ENCODE results near the gene MDP1.

- TF ChIP-seq, protein P1, sequence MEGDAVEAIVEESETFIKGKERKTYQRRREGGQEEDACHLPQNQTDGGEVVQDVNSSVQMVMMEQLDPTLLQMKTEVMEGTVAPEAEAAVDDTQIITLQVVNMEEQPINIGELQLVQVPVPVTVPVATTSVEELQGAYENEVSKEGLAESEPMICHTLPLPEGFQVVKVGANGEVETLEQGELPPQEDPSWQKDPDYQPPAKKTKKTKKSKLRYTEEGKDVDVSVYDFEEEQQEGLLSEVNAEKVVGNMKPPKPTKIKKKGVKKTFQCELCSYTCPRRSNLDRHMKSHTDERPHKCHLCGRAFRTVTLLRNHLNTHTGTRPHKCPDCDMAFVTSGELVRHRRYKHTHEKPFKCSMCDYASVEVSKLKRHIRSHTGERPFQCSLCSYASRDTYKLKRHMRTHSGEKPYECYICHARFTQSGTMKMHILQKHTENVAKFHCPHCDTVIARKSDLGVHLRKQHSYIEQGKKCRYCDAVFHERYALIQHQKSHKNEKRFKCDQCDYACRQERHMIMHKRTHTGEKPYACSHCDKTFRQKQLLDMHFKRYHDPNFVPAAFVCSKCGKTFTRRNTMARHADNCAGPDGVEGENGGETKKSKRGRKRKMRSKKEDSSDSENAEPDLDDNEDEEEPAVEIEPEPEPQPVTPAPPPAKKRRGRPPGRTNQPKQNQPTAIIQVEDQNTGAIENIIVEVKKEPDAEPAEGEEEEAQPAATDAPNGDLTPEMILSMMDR (IDR thresholded peaks at IDR 0.05; ENCODE audit: low read depth, low read length) = no peak
- no peak for TF ChIP-seq POLR2A (IDR thresholded peaks at IDR 0.05; ENCODE audit: extremely low read depth, insufficient read length)
These were observed 30.1 kb downstream of the MDP1 start for GRCh38 chr14:24185741-24186140.

All from NB4 (cell line).